ENCODE results near the gene NTM. TPM values are rescaled to one million over a fixed set of nuclear protein-coding genes. Genes with fewer than 3 reads are reported as not detected.

NTM gene
- total RNA-seq, 8 experiments from 2014 or later, result 0.80 to 169 (median 18.6) TPM

GRCh38 chr11:131982154-131982553 lies 611.7 kb downstream of the NTM start:
- H3K27ac ChIP-seq, result no peak overlapping the region

DNA sequence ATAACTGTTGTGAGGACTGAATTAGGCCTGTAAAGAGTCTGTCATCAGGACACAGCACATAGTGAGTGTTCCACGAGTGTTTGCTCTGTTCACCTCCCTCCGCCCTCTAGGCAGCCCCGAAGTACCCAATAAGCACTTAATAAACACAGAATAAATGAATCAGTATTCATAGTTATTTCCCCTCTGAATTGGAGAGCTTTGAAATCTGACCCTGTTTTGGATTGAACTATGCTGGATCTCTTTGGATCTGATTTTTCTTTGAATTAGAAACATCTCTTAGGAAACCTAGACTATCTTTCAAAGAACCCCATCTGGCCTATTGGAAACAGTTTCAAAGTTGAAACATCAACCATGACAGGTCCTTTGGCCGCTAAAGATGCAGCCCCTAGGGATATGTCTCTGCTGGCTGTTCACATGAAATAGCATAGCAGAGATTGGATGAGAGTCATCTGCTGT lies 615.5 kb downstream of the NTM start:
- in situ Hi-C loops (cut with MboI; ENCODE audit: low pct_unique_long_range_greater_than_20kb in 2 of 9, low sequenced_read_pairs in 9 of 9, unreplicated experiment in 9 of 9), result no loop called here
- H3K4me1 ChIP-seq (replicated peaks in 1 of 2), result peaks cover 17 to 28% of the 10 kb centered on the region in 2 donors
- WGBS, 10 experiments, result 14 to 89% (median 46%) methylated on average over 1 to 4 of the region's 4 CpGs; no CpG with 5 or more reads in 2 of the 10 experiments
- peak in 2 of 8 experiments; percentile 22 to 37 for ATAC-seq (replicated peaks in 6 of 8)
- no peak overlapping the region for H3K4me3 ChIP-seq
- H3K27ac ChIP-seq, result no peak overlapping the region

More at GRCh38 chr11:131982154-131982553, 611.7 kb downstream of the NTM start:
- Histone ChIP-seq H3K4me1 (replicated peaks in 1 of 2) (peaks cover 26 to 41% of the 10 kb centered on the region in 2 donors), H3K4me3 (no peak overlapping the region)
- peak in 5 of 8 experiments; percentile 11 to 48 (median 33) for ATAC-seq (replicated peaks in 6 of 8)
- 11 to 86% (median 41%) methylated on average over 1 to 3 of the region's 3 CpGs; no CpG with 5 or more reads in 2 of the 10 experiments for WGBS, 10 experiments
- in situ Hi-C loops (cut with MboI; ENCODE audit: low pct_unique_long_range_greater_than_20kb in 2 of 9, low sequenced_read_pairs in 9 of 9, unreplicated experiment in 9 of 9), result no loop called here

DNA sequence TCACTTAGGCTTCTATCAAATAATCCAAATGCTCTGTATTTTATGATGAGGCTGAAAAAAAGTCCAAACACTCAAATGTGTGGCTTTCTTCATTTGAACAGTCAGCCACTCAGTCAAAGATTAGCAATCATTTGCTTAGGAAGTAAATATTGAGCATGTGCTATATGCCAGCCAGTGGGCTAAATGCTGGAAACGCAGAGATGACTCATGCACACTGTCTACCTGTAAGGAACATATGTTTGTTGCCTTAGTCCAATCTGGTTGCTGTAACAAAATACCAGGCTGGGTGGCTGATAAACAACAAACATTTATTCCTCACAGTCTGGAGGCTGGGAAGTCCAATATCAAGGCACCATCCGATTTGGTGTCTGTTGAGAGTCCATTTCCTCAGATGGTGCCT lies 617.3 kb downstream of the NTM start:
- ATAC-seq (replicated peaks in 6 of 8), result no peak
- H3K4me3 ChIP-seq, result no peak overlapping the region
- no peak overlapping the region for H3K27ac ChIP-seq
- in situ Hi-C loops (cut with MboI; ENCODE audit: low pct_unique_long_range_greater_than_20kb in 2 of 9, low sequenced_read_pairs in 9 of 9, unreplicated experiment in 9 of 9), result no loop called here
- peaks cover under 1 to 10% of the 10 kb centered on the region in 2 donors for H3K4me1 ChIP-seq (replicated peaks in 1 of 2)
- WGBS, 10 experiments, result 14 to 96% (median 80%) methylated on average over 1 to 2 of the region's 2 CpGs; no CpG with 5 or more reads in 3 of the 10 experiments

DNA sequence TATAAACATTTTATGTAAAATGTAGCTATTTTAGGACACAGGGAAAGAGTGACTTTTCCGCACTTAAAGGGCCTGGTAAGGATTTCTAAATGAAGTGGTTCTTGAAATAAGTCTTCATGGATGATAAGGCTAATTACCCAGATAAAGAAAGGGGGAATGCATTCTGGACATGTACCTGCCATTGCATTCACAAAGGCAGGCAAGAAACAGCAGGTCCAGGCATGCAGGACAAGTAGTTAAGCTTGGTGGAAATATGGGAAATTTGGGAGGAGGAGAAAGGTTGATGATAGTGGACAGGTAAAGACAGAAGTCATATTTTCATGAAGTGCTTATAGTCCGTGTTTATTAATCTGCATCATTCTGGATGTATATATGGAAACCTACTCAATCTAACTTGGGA lies 621.2 kb downstream of the NTM start:
- Histone ChIP-seq H3K4me3 (no peak overlapping the region), H3K4me1 (replicated peaks in 1 of 2) (no peaks in the 10 kb centered on the region), H3K27ac (no peak overlapping the region)
- WGBS, 10 experiments, result 50 to 100% (median 91%) methylated on average over 1 to 2 of the region's 2 CpGs; no CpG with 5 or more reads in 2 of the 10 experiments
- no peak for ATAC-seq (replicated peaks in 6 of 8)
- in situ Hi-C loops (cut with MboI; ENCODE audit: low pct_unique_long_range_greater_than_20kb in 2 of 9, low sequenced_read_pairs in 9 of 9, unreplicated experiment in 9 of 9), result no loop called here

DNA sequence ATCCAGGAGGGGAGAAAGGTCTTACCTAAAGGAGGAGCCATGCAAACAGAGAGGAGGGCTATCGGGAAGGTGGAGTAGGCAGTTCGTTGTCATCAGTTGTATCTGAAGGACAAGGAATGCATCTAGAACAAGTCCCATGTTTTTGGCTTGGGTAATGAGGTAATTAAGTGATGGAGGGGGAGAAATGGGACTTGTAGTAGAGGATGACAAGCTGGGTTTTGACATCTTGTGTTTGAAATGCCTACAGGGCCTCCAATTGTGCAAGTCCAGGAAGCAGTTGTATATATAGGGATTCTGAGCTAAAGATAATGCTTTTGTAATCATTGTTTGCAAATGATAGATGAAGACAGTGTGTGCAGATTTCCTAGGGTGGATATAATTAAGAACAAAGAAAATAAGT lies 622.8 kb downstream of the NTM start:
- in situ Hi-C loops (cut with MboI; ENCODE audit: low pct_unique_long_range_greater_than_20kb in 2 of 9, low sequenced_read_pairs in 9 of 9, unreplicated experiment in 9 of 9), result no loop called here
- WGBS, 10 experiments, result 80 to 100% (median 87%) methylated on average over 1 to 2 of the region's 2 CpGs; no CpG with 5 or more reads in 3 of the 10 experiments
- H3K4me3 ChIP-seq, result no peak overlapping the region
- H3K4me1 ChIP-seq (replicated peaks in 1 of 2), result peaks cover 5 to 6% of the 10 kb centered on the region in 2 donors
- no peak for ATAC-seq (replicated peaks in 6 of 8)
- no peak overlapping the region for H3K27ac ChIP-seq

DNA sequence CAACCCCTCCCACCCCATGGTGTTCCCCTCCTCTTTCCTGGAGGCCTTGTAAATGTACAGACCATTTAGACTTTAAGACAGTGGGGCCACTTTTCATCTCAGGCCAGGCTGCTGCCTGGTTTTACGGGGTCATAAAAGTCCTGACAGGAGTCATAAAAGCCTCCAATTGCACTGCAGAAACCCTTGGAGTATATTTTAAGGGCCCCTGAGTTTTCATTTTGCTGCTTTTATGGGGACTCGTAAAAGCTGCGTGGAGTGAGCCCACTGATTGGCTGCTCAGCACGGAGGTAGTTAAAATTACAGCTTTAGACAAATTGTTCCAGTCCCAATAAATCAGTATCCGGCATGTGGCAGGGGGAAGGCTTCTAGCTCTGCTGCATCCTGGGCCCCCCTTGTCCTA lies 627.6 kb downstream of the NTM start:
- Histone ChIP-seq H3K4me1 (replicated peaks in 1 of 2) (peaks cover 20 to 26% of the 10 kb centered on the region in 2 donors), H3K4me3 (no peak overlapping the region), H3K27ac (no peak overlapping the region)
- WGBS, 10 experiments, result 0 to 82% (median 56%) methylated on average over 2 to 5 of the region's 5 CpGs; no CpG with 5 or more reads in 4 of the 10 experiments
- ATAC-seq (replicated peaks in 6 of 8), result no peak
- in situ Hi-C loops (cut with MboI; ENCODE audit: low pct_unique_long_range_greater_than_20kb in 2 of 9, low sequenced_read_pairs in 9 of 9, unreplicated experiment in 9 of 9), result no loop called here

- Histone ChIP-seq H3K4me1 (replicated peaks in 1 of 2) (peaks cover 26 to 27% of the 10 kb centered on the region in 2 donors), H3K4me3 (no peak overlapping the region), H3K27ac (no peak overlapping the region)
- peak in 5 of 8 experiments; percentile 90 to 96 (median 94) for ATAC-seq (replicated peaks in 6 of 8)
- in situ Hi-C loops (cut with MboI; ENCODE audit: low pct_unique_long_range_greater_than_20kb in 2 of 9, low sequenced_read_pairs in 9 of 9, unreplicated experiment in 9 of 9), result no loop called here
- WGBS, 10 experiments, result 16 to 36% (median 29%) methylated on average over 1 to 6 of the region's 6 CpGs; no CpG with 5 or more reads in 2 of the 10 experiments
These were observed 628.7 kb downstream of the NTM start for GRCh38 chr11:131999084-131999483.

DNA sequence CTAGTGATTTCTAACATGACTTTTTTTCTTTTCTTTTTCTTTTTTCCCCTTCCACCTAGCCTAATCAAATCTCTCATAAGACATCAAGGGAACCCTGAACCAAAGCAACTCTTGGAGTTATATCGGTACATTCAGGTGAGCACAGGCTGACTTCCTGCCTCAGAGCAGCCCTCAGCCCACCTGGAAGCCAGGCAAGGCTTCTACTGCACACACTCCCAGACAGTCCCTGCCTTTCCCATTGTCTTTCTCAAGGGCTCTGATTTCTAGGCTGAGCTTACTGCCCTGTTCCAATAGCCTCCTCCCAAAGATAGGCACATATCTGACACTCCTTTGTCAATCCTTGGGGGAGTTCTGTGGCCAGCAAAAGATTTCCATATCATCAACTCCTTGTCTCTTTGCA lies 629.5 kb downstream of the NTM start:
- in situ Hi-C loops (cut with MboI; ENCODE audit: low pct_unique_long_range_greater_than_20kb in 2 of 9, low sequenced_read_pairs in 9 of 9, unreplicated experiment in 9 of 9), result no loop called here
- ATAC-seq (replicated peaks in 6 of 8), result no peak
- H3K4me3 ChIP-seq, result no peak overlapping the region
- no peak overlapping the region for H3K27ac ChIP-seq
- H3K4me1 ChIP-seq (replicated peaks in 1 of 2), result peaks cover 26 to 35% of the 10 kb centered on the region in 2 donors
- WGBS, 10 experiments, result 50 to 100% (median 83%) methylated on average over 1 of the region's 1 CpG; no CpG with 5 or more reads in 3 of the 10 experiments

DNA sequence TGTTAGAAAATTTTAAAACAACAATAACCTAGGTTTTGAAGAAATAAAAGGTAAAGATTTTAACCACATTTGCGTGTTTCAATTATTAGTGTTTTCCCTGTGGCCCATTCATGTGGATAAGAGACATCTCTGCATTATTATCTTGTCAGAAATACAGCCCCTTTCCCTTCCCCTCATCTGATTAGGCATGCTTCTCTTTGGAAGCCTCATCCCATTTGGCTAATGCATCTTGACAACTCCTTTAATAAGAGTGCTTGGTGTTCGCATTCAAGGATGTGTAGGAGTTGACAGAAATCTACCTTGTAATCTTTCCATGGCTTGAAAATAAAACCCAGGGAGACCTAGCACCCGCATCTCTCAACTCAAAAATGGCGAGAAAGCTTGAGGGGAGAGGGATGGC lies 635.5 kb downstream of the NTM start:
- in situ Hi-C loops (cut with MboI; ENCODE audit: low pct_unique_long_range_greater_than_20kb in 2 of 9, low sequenced_read_pairs in 9 of 9, unreplicated experiment in 9 of 9), result no loop called here
- Histone ChIP-seq H3K4me1 (replicated peaks in 1 of 2) (peaks cover 24 to 40% of the 10 kb centered on the region in 2 donors), H3K4me3 (no peak overlapping the region), H3K27ac (no peak overlapping the region)
- 49 to 100% (median 82%) methylated on average over 1 to 4 of the region's 4 CpGs; no CpG with 5 or more reads in 2 of the 10 experiments for WGBS, 10 experiments
- no peak for ATAC-seq (replicated peaks in 6 of 8)

DNA sequence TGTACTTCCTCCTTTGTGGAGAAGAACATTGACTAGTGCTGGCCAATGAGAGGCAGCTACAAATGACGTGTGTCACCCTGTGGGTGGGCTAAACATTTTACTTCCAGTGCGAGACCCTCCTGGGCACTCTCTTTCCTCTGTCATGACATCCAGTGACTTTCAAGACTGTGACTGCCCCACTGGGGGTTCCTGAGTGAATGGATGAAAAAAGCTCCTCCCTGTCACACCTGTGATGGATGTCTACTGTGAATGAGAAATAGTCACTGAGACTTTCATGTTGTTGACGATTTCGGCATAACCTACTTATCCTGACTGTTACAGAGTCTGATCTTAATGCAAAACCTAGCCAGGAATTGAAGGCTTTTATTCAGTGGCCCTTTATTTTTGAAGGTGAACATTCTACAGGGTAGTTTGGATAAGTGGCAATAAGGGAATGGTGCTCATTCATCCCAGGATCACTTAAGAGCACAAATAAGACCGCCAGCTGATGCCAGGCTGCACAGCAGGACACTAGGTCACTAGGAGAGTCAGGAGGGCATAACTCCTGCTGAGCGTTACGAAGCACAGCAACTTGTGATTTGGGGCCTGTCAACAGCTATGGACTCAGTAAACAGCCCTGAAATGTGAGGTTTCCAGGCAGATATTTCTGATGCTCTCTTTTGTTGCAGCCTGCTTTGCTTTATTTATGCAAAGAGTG lies 636.6 kb downstream of the NTM start:
- peak in 1 of 8 experiments; percentile 22 for ATAC-seq (replicated peaks in 6 of 8)
- 30 to 86% (median 75%) methylated on average over 2 to 6 of the region's 7 CpGs; no CpG with 5 or more reads in 4 of the 10 experiments for WGBS, 10 experiments
- H3K4me1 ChIP-seq (replicated peaks in 1 of 2), result peaks cover 24 to 44% of the 10 kb centered on the region in 2 donors
- H3K27ac ChIP-seq, result no peak overlapping the region
- in situ Hi-C loops (cut with MboI; ENCODE audit: low pct_unique_long_range_greater_than_20kb in 2 of 9, low sequenced_read_pairs in 9 of 9, unreplicated experiment in 9 of 9), result no loop called here
- H3K4me3 ChIP-seq, result no peak overlapping the region

- peaks cover 24 to 44% of the 10 kb centered on the region in 2 donors for H3K4me1 ChIP-seq (replicated peaks in 1 of 2)
- 0 to 100% (median 52%) methylated on average over 1 of the region's 1 CpG; no CpG with 5 or more reads in 2 of the 10 experiments for WGBS, 10 experiments
- in situ Hi-C loops (cut with MboI; ENCODE audit: low pct_unique_long_range_greater_than_20kb in 2 of 9, low sequenced_read_pairs in 9 of 9, unreplicated experiment in 9 of 9), result no loop called here
- no peak overlapping the region for H3K4me3 ChIP-seq
- ATAC-seq (replicated peaks in 6 of 8), result no peak
- no peak overlapping the region for H3K27ac ChIP-seq
These were observed 637.8 kb downstream of the NTM start for GRCh38 chr11:132008226-132008625.

DNA sequence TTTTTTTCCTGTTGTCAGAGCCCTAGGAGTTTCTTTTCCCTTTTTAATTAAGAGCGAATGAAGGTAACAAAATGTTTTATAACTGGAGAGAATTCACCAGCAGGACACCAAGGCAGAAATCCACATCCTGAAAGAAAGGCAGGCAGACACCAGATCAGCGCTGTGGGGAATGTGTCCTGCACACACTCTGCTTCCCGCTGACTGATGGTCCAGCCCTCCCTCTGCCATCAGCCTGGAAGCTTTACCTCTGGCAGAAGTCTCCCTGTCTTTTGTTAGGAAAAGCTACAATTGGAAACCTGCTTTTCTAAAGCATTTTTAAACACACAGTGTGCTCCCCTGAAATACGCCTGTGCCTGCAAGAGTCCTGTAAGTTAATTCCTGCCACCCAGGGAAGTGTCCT lies 638.5 kb downstream of the NTM start:
- WGBS, 10 experiments, result 0 to 44% (median 26%) methylated on average over 1 to 4 of the region's 4 CpGs
- ATAC-seq (replicated peaks in 6 of 8), result peak in 5 of 8 experiments; percentile 49 to 64 (median 56)
- Histone ChIP-seq H3K4me1 (replicated peaks in 1 of 2) (peaks cover 24 to 39% of the 10 kb centered on the region in 2 donors), H3K27ac (no peak overlapping the region), H3K4me3 (no peak overlapping the region)
- in situ Hi-C loops (cut with MboI; ENCODE audit: low pct_unique_long_range_greater_than_20kb in 2 of 9, low sequenced_read_pairs in 9 of 9, unreplicated experiment in 9 of 9), result no loop called here

GRCh38 chr11:132020001-132020400 lies 649.6 kb downstream of the NTM start:
- in situ Hi-C loops (cut with MboI; ENCODE audit: low pct_unique_long_range_greater_than_20kb in 2 of 9, low sequenced_read_pairs in 9 of 9, unreplicated experiment in 9 of 9), result no loop called here
- H3K4me3 ChIP-seq, result no peak overlapping the region
- 88 to 100% (median 100%) methylated on average over 1 of the region's 1 CpG for WGBS, 10 experiments
- no peak overlapping the region for H3K27ac ChIP-seq
- no peak for ATAC-seq (replicated peaks in 6 of 8)
- no peaks in the 10 kb centered on the region for H3K4me1 ChIP-seq (replicated peaks in 1 of 2)
